ENCODE data around the gene ASTN2. TPM values are rescaled to one million over a fixed set of nuclear protein-coding genes. Genes with fewer than 3 reads are reported as not detected.
A peak's percentile ranks its signal among the peaks of the same experiment; 100 is the strongest.

ASTN2 gene
- total RNA-seq, 1 experiment from 2014 or later, result 6.8 TPM

DNA sequence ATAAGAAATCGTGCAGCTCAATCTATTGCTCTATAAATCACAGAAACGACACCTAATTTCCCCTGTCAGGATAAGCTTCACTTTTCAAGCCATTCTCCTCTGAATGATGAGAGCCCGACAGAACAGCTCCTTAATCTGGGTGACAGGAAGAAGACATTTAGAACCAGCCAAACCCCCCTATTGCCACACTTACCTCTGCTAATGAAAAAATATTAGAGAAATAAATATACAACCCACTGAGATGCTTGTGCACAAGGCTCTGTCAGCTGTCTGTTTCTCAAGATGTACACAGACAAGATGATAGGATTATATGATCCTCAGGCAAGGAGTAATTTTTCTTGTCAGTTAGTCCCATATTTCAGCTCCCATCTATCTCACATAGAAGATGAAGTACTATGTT is 785.2 kb downstream of the ASTN2 start:
- no peak for DNase-seq (ENCODE audit: low spot score)

DNA sequence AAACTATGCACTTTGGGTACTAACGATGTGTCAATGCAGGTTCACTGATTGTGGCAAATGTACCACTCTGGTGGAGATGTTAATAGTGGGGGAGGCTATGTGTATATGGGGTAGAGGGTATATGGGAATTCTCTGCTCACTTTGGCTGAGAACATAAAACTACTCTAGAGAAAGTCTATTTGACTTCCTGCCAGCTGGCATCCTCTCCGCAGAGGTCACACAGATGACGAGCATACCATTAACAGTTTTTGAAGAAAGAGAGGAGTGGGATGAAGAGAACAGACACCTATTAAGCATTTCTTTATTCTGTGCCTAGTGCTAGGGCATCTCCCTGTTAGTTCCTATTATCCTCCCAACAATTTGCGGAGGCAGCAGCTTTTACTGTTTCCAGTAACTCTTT is 786.1 kb downstream of the ASTN2 start:
- no peak for DNase-seq (ENCODE audit: low spot score)

- DNase-seq (ENCODE audit: low spot score), result no peak
Measured at GRCh38 chr9:116627433-116627832, 787.4 kb downstream of the ASTN2 start.

- no peak for DNase-seq (ENCODE audit: low spot score)
Measured at GRCh38 chr9:116626762-116627161, 788.1 kb downstream of the ASTN2 start.

DNA sequence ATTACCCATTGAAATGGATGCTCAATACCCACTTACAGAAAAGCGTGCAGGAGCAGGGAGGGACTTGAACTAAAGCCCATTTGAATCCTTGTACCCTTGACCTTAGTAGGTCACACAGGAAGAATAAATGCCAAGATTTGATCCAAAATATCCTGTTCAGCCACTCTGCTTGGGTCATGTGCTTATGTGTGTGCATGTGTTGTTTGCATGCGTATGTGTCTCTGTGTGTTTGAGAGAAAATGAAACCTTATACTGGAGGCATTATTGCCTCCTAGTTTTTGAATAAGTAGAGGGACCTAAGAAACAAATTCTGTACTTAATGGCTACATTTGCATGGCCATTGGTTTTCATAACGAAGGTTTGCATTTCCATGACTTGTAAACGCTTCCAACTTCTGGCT is 791.1 kb downstream of the ASTN2 start:
- DNase-seq (ENCODE audit: low spot score), result no peak

DNA sequence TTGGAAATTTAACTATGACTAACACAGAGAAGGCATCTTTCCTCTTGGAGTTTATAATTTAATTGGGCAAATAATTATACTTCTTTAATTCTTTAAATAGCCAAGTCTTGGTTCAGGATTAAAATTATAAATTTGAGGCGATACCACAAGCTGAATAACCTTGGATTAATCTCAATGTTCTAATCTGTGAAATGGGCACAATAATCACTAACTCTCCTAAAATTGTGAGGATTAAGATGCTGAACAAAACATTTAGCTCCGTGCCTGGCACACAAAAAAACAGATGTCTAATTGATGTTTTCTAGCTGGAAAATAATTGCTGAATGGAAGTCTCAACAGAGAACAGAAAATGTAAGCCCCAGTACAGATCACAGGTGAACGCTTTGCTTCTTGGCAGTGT is 797.5 kb downstream of the ASTN2 start:
- no peak for DNase-seq (ENCODE audit: low spot score)

DNA sequence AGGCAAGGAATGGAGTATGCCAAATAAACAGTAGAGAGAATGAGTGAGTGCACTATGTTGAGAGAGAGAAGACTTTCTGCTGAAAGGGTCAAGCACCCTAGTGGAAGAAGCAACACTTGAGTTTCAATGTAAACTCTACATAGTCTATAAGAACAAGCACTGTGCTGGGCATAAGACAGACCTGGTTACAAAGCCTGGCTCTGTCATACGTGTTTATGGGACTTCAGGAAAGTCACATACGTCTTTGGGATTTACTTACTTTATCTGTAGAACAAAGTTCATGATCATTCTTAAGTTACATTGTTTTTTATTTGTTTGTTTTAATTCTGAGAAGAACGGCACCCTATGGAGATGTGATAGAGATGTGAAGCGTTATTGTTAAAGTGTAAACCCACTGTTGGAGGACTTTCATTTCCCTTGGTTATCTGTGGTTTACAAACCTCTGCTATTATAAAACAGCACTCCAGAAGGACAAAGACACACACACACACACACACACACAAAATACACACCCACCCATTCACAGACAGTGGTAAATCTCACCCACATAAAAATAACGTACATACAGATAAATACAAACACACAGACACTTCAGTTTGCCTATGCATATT is 798.4 kb downstream of the ASTN2 start:
- DNase-seq (ENCODE audit: low spot score), result no peak

DNA sequence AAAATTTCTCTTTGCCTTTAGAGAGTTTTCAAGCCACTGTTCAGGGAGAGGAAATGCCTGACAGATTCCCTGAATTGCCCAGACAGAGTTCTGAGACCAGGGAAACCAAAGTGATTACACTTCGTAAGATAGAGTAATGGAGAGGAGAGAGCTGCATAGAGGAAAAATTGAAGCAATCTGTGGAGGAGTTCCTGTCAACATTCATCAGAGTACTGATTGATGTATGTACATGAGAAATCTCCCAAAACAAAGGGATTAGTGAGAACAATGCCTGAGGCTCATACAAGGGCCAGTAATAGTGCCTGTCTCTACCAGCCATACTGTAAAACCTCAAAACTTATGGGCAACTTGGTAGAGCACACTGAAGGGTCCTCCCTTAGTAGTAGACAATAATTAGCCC is 806.8 kb downstream of the ASTN2 start:
- no peak for DNase-seq (ENCODE audit: low spot score)

DNA sequence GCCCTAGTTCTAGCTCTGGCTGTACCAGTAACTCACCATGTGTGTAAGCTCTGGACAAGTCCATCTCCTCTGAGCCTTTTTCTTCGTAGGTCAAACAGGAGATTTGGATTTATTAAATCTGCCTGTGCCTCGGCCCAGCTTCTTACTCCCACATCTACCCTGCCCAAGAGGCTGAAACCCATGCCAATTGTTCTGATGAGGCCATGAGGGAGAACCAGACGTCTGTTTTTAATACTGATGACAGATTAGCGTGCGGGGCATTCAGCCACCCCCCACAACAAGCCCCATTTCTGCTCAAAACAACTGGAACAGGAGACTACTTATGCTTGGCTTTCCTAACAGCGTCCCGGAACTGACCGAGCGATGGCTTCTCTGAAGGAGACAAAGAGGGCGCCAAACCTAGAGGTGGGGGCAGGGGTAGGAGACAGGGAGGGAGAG is 808.9 kb downstream of the ASTN2 start:
- no peak for DNase-seq (ENCODE audit: low spot score)

DNA sequence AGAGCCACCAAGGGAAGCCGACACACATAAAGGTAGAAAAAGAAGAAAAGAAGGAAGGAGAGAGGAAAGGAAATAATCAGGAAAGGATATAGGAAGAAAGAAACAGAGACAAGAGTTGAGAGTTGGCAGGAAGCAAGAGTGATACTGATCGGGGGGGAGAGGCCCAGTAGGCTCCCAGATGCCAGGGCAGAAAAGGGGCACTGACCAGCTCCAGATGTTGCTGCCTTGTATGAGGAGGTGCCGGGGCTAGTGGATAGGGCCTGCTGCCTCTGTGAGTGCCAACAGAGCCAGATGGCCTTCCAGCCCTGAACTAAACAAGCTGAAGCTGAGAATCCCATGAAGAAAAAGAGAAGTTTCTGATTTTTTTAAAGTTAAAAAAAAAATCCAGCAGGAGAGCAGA is 809.8 kb downstream of the ASTN2 start:
- no peak for DNase-seq (ENCODE audit: low spot score)

- no peak for DNase-seq (ENCODE audit: low spot score)
Measured at GRCh38 chr9:116604251-116604650, 810.6 kb downstream of the ASTN2 start.

DNA sequence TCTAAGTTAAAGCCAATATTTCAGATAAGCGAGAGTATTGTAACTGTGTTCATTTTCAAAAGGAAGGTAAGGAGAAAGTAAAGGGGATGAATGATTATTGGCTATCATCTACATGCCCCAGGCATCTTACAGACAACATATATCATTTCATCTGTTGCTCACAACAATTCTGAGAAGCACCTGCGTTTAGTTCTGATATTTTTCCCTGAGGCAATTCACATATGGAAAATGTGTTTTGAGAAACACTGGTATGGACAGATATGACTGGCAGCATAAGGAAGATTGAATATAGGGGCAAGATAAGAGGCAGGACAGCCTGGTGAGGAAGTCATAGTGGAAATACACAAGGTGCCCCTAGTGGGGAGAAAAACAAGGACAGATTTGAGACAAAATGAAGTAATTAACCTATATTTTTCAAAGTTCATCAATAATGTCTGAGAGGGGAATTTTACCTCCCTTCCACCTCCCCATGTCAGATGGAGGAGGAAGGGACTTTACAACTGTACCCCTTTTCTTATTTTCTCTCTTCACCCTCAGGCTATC is 815.4 kb downstream of the ASTN2 start:
- DNase-seq (ENCODE audit: low spot score), result no peak

DNA sequence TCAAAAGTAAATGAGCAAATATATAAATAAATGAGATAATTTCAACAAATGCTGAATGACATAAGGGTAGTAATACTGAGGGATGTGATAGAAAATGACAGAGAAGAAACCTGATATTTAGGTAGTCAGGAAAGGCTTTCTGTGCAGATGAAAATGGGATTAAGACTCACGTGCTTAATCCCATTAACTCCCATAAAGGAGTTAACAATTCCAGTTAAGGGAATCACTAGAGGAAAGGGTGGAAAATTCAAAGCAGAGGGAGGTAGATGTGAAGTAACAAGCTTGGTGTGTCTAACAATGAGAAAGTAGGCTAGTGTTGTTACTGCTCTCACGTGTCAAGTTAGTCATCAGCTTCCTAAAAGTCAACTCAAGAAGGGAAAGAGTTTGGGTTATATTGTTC is 818.2 kb downstream of the ASTN2 start:
- no peak for DNase-seq (ENCODE audit: low spot score)

DNA sequence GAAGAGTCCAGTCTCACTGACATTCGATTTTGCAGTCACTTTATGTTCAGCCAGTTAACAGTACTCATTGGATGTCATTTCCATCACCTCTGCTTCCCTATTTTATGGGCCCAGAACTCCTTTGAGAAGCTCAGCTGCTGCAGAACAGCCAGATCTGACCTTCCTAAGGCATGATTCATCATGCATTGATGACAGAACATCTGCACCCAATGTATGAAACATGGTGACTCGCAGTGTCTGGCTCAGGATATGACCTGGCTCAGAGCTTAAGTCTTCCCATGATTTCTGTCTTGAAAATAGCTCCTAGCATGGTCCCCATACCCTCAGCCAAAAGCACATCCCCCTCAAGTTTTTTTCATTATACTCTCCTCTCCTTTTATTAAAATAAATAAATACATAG is 820.3 kb downstream of the ASTN2 start:
- no peak for DNase-seq (ENCODE audit: low spot score)

GRCh38 chr9:116592970-116593369 is 821.9 kb downstream of the ASTN2 start:
- no peak for DNase-seq (ENCODE audit: low spot score)

DNA sequence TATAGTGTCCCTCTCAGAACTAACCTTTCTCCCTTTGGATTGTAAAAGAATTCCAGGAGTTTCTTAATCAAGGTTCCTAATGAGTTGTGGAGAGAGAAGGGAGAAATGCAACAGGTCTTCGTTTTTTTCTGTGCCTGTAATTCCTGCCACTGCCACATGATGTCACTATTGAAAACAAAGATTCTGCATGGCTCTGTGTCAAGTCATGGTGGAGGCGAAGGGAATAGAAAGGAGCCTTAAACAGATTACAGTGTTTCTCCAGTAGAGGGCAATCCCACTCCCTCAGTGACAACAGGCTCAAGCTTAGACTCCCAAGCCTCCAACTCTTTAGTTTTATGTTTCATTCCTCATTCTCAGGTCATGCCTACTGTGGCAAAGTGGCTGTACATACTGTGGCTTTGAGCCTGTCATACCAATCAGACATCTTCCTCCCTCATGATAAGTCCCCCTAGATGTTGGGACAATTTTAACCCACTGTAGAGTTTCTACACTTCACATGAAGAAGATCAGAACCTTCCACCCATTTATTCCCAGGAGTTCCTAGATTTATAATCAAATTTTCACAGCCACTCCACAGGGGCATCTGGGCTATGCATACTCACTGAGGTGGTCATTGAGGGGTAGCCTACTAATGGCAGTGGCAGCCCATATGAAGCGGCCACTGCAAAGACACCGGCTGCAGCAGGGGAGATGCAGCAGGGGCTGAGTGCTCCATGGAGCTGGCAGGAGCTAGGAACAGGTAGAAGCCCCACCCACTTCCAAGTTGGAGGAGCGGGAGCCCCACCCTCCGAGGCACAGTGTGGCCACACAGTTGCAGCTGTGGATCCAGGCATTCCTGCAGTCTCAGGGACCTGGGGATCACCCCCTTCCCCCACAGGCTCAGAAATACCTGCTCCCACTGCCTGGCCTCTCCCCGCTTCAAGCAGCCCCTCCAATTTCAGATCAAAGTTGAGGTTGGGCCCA is 825.2 kb downstream of the ASTN2 start:
- peak; percentile 67 for DNase-seq (ENCODE audit: low spot score)

DNA sequence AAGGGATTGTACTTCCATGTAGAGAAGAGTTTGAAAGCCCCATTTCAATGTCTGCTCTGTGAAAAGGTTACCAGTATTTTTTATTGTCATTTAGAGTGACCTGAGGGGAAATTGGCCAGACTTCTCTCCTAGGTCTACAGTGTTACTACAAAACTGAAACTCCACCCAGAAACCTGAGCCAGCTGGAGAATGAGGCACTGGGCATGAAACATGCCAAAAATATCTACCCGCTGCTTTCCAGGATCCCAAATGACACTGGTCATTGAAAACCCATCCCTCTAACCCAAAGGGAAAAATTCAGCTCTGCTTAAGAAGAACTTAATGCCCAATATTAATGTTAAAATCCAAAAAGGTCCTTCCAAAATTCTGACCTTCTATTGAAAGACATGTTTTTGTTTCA is 826.9 kb downstream of the ASTN2 start:
- no peak for DNase-seq (ENCODE audit: low spot score)

- DNase-seq (ENCODE audit: low spot score), result no peak
Measured at GRCh38 chr9:116585896-116586295, 829.0 kb downstream of the ASTN2 start.

DNA sequence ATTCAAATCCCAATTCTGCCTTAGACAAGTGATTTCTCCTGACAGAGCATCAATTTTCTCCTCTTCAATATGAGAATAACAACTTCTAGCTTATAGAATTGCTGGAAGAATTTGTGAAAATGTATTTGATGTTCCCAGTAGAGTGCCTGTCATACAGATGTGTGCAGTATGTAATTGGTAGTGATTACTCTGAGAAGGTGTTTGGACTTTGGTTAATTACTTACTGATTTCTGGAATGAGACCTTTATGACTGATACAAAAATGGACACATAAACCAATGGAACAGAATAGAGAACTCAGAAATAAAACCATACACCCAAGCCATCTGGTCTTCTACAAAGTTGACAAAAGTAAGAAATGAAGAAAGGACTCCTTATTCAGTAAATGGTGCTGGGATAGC is 829.7 kb downstream of the ASTN2 start:
- DNase-seq (ENCODE audit: low spot score), result no peak

DNA sequence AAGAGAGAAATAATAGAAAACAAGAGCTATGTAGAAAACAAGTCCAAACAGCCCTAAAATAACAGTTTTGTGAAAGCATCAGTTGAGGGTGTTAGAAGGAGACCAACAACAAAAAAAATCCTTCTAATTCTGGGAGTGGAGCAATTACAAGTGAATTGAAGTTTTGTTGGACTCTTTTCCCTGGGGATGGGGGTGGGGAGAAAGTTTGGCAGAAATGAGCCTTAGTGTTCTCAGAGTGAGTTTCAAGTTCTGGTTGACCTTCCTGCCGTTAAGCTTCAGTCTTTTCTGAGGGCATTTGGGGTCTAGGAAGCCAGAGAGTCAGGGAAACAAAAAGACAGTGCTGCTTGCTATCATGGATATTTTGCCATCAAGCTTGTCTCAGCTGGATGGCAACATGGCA is 834.0 kb downstream of the ASTN2 start:
- DNase-seq (ENCODE audit: low spot score), result no peak

- DNase-seq (ENCODE audit: low spot score), result no peak
Measured at GRCh38 chr9:116576386-116576785, 838.5 kb downstream of the ASTN2 start.

DNA sequence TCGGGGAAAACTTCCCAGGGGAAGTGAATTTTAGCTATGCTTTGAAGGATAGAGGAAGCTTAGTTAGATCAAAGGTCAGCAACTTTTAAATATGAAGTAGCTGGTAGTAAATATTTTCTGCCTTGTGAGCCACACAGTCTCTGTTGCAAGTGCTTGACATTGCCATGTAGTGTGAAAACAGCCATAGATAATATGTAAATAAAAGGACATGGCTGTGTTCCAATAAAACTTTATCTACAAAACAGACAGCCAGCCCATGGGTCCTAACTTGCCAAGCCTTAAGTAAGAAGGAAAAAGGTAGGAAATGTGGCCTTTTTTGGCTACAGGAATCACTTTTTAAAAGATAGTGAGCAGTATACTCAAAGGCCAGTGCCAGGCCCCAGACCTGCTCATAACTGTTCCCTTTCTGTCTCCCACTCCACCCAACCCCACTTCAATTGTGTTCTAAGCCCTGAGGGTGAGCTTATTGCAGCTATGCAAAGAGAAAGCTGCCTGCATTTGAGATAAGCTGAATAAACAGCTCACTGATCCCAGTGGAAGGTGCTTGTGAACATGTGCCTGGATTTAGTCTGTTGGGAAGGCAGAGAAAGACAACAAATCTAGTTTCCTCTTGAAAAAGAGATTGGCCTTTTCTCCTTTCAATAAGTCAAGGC is 840.7 kb downstream of the ASTN2 start:
- no peak for DNase-seq (ENCODE audit: low spot score)

All from H4 (cell line).